Measurements from ENCODE around the gene ZNF609. TPM values are rescaled to one million over a fixed set of nuclear protein-coding genes. Genes with fewer than 3 reads are reported as not detected.

Gene ZNF609
- polyA plus RNA-seq, 2 of the 4 experiments (the other 2 are of a cell fraction) = 19.6 to 39.9 TPM

DNA sequence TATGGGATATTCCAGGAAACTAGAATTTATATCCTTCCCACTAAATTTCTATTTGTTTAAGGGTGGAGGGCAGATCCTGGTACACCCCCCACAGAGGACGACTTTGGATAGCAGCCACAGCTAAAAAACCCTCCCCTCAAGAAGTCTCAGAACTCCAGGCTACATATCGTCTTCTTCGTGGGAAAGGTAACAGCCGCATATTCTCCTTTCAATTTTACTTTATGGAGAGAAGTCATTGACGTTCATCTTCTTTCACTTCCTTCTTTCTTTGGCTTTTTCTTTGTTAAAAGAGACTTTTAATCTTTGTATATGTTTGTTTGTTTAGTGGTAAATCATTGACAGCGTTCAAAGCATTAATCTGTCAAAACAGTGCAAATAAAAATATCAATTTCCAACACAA lies 36.4 kb upstream of the ZNF609 start:
- H3K4me3 ChIP-seq = no peak overlapping the region
- ChIA-PET CTCF (interaction anchor here (0.5 to 6.1 kb wide), 3 partner anchors 188 to 257 kb away, joined by 5 to 90 read pairs (median 29); no protein-coding TSS in a partner anchor), POLR2A (no interaction called here)
- DNase-seq (ENCODE audit: low read depth in 1 of 2, low spot score in 1 of 2) = no peak
- peak; percentile 79 for FAIRE-seq
- WGBS (ENCODE audit: missing lambda C conversion rate) = 61% methylated on average over 6 of the region's 6 CpGs
- peak overlapping the region; percentile 31; the same call in 1 of the 3 replicates for H3K4me2 ChIP-seq
- no peaks in the 10 kb centered on the region for H3K9me3 ChIP-seq
- no peak overlapping the region for H3K27ac ChIP-seq
- H3K4me1 ChIP-seq = peaks cover 15% of the 10 kb centered on the region
- no peak for ATAC-seq
- no peak for TF ChIP-seq KDM1A (IDR thresholded peaks at IDR 0.05; ENCODE audit: low read depth)
- TF ChIP-seq SMC3 (IDR thresholded peaks at IDR 0.05) = no peak
- TF ChIP-seq TFCP2L1 (CRISPR knock-in tag; IDR thresholded peaks at IDR 0.05) = no peak

DNA sequence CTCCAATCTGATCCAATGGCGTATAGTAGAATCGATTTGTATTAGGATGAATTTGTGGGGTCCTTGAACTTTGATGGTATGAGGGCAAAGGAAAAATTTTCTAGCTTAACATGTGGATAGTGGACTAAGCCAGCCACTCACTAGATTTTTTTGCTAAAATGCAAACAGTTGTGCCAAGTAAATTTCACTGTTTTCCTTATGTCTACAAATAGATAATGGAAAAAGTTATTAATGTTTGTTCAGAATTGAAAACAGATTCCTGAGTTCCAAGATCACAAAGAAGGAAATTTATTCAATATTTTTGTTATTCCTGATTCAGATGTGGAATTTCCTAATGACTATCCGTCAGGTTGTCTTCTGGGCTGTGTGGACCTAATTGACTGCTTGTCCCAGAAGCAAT lies 35.2 kb upstream of the ZNF609 start:
- DNase-seq (ENCODE audit: low read depth in 1 of 2, low spot score in 1 of 2) (no peak), ATAC-seq (no peak), FAIRE-seq (no peak)
- Histone ChIP-seq H3K4me2 (no peak overlapping the region), H3K27ac (no peak overlapping the region), H3K4me3 (no peak overlapping the region), H3K9me3 (no peaks in the 10 kb centered on the region), H3K4me1 (peaks cover 15% of the 10 kb centered on the region)
- ChIA-PET CTCF (interaction anchor here (1.2 to 6.1 kb wide), 8 partner anchors 8 to 256 kb away, joined by 3 to 90 read pairs (median 4); no protein-coding TSS in a partner anchor), POLR2A (no interaction called here)
- no peak for TF ChIP-seq ZFP36 (IDR thresholded peaks at IDR 0.05; ENCODE audit: borderline replicate concordance, partially characterized antibody)
- TF ChIP-seq, protein P1, sequence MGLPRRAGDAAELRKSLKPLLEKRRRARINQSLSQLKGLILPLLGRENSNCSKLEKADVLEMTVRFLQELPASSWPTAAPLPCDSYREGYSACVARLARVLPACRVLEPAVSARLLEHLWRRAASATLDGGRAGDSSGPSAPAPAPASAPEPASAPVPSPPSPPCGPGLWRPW (IDR thresholded peaks at IDR 0.05) = no peak
- TF ChIP-seq EP300 (IDR thresholded peaks at IDR 0.05) = no peak
- TF ChIP-seq CBX8 (IDR thresholded peaks at IDR 0.05) = no peak
- no peak for TF ChIP-seq TP53 (CRISPR knock-in tag; IDR thresholded peaks at IDR 0.05)
- TF ChIP-seq RFX5 (IDR thresholded peaks at IDR 0.05) = no peak
- no peak for TF ChIP-seq EHF (CRISPR knock-in tag; IDR thresholded peaks at IDR 0.05)
- TF ChIP-seq RNF2 (IDR thresholded peaks at IDR 0.05; ENCODE audit: borderline replicate concordance, low read depth) = no peak
- no peak for TF ChIP-seq ZNF302 (CRISPR knock-in tag; IDR thresholded peaks at IDR 0.05)
- no peak for TF ChIP-seq PHF8 (IDR thresholded peaks at IDR 0.05; ENCODE audit: borderline replicate concordance, low read depth)
- 90% methylated on average over 3 of the region's 3 CpGs for WGBS (ENCODE audit: missing lambda C conversion rate)

DNA sequence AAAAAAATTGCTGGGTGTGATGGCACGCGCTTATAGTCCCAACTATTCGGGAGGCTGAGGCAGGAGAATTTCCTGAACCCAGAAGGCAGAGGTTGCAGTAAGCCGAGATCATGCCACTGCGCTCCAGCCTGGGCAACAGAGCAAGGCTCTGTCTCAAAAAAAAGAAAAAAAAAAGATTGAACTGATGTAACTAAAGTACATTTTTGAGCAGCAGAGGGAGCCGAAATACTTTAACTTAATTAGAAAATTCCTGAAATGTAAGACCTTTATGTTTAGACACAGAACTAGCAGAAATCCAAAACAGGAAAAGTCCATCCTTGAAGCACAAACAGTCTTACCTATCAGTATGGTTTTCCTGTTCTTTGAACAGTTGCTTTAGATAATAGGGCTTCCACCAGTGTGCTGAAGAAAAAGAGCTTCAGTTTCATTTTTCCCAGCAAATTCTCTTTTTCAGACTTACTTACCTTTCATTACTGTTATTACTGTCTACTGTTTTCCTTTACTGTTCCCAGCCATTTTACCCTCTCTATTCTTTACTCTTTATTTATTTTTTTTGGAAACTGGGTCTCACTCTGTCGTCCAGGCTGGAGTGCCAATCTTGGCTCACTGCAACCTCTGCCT lies 33.4 kb upstream of the ZNF609 start:
- Histone ChIP-seq H3K4me2 (no peak overlapping the region), H3K4me3 (no peak overlapping the region), H3K9me3 (no peaks in the 10 kb centered on the region), H3K4me1 (peaks cover 15% of the 10 kb centered on the region), H3K27ac (no peak overlapping the region)
- ATAC-seq (peak in 1 of 2 experiments; percentile 69; a peak in 3 of 6 replicates), DNase-seq (ENCODE audit: low read depth in 1 of 2, low spot score in 1 of 2) (peak in 1 of 2 experiments; percentile 26), FAIRE-seq (peak; percentile 56)
- ChIA-PET POLR2A (interaction anchor here (0.6 to 0.9 kb wide), 2 partner anchors 254 to 707 kb away, joined by 3 read pairs; no protein-coding TSS in a partner anchor), CTCF (interaction anchor here (0.6 to 6.1 kb wide), 26 partner anchors 9 to 392 kb away, joined by 3 to 90 read pairs (median 4); partner anchors contain the start of gene ZNF609)
- TF ChIP-seq, protein P1 (IDR thresholded peaks at IDR 0.05) = no peak
- TF ChIP-seq NPAS2 (CRISPR knock-in tag; IDR thresholded peaks at IDR 0.05; ENCODE audit: borderline replicate concordance) (no peak), SMC3 (IDR thresholded peaks at IDR 0.05) (peak; percentile 78), BHLHE40 (IDR thresholded peaks at IDR 0.05; ENCODE audit: low read depth, low read length) (no peak), MAZ (IDR thresholded peaks at IDR 0.05; ENCODE audit: borderline replicate concordance, low read depth, low read length) (no peak), RAD21 (conservative IDR thresholded peaks at IDR 0.05 in 1 of 2, IDR thresholded peaks at IDR 0.05 in 1 of 2) (peak; percentile 68 to 76)
- TF ChIP-seq, protein P2, sequence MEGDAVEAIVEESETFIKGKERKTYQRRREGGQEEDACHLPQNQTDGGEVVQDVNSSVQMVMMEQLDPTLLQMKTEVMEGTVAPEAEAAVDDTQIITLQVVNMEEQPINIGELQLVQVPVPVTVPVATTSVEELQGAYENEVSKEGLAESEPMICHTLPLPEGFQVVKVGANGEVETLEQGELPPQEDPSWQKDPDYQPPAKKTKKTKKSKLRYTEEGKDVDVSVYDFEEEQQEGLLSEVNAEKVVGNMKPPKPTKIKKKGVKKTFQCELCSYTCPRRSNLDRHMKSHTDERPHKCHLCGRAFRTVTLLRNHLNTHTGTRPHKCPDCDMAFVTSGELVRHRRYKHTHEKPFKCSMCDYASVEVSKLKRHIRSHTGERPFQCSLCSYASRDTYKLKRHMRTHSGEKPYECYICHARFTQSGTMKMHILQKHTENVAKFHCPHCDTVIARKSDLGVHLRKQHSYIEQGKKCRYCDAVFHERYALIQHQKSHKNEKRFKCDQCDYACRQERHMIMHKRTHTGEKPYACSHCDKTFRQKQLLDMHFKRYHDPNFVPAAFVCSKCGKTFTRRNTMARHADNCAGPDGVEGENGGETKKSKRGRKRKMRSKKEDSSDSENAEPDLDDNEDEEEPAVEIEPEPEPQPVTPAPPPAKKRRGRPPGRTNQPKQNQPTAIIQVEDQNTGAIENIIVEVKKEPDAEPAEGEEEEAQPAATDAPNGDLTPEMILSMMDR (IDR thresholded peaks at IDR 0.05) = peak; percentile 64
- WGBS (ENCODE audit: missing lambda C conversion rate) = 76% methylated on average over 7 of the region's 7 CpGs

Data from A549 (cell line).